KOPT-K1 (cell line): ENCODE measurements around the gene DGLUCY.
A peak's percentile ranks its signal among the peaks of the same experiment; 100 is the strongest.
"Not testable (repeated sequence)": the region's sequence is repeated elsewhere in the genome, so short reads cannot be mapped to it uniquely, and the experiment has no call there.

ENCODE experiments used
- H3K27ac ChIP-seq: fragments of 200-600 bp; sonication (generic); 2 replicates; pipeline ENCODE4 v1.5.1; 2016; ENCODE audit warnings: antibody characterized with exemption, mild to moderate bottlenecking, low read depth, low read length; ENCODE audit not compliant: poor library complexity, severe bottlenecking
- H3K36me3 ChIP-seq: fragments of 200-600 bp; sonication (generic); 2 replicates; pipeline ENCODE4 v1.5.1; 2017; ENCODE audit warnings: antibody characterized with exemption, mild to moderate bottlenecking, low read length, moderate library complexity; ENCODE audit not compliant: insufficient read depth
- H3K9me3 ChIP-seq: fragments of 200-600 bp; sonication (generic); 2 replicates; pipeline ENCODE4 v1.5.1; 2017; ENCODE audit warnings: antibody characterized with exemption, low read length, mild to moderate bottlenecking; ENCODE audit not compliant: insufficient read depth, poor library complexity, severe bottlenecking

The DGLUCY gene

GRCh38 chr14:91159906-91160305, 46.0 kb downstream of the DGLUCY start:
- peaks cover 87% of the 10 kb centered on the region for H3K36me3 ChIP-seq
- no peaks in the 10 kb centered on the region for H3K9me3 ChIP-seq
- H3K27ac ChIP-seq = no peak overlapping the region

DNA sequence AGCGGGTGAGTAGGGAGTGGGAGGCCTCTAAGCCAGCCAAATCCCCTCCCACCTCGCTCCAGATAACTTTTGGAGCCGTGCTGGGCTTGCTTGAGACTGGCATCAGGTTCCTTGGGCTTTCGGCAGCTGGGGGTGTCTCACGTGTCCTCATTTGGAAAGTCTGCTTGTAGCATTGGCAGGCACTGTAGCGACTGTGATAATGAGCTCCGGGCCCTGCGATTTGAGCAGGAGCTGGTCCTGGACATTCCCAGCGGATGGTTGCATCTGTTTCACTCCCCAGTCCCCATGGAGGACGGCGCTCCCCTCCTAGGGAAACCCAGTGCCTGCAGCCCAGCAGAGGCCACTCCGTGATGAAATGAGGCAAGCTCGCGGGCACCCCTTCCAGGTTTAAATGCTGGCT, 49.4 kb downstream of the DGLUCY start:
- H3K36me3 ChIP-seq = peaks cover 99% of the 10 kb centered on the region
- no peaks in the 10 kb centered on the region for H3K9me3 ChIP-seq
- H3K27ac ChIP-seq = no peak overlapping the region

DNA sequence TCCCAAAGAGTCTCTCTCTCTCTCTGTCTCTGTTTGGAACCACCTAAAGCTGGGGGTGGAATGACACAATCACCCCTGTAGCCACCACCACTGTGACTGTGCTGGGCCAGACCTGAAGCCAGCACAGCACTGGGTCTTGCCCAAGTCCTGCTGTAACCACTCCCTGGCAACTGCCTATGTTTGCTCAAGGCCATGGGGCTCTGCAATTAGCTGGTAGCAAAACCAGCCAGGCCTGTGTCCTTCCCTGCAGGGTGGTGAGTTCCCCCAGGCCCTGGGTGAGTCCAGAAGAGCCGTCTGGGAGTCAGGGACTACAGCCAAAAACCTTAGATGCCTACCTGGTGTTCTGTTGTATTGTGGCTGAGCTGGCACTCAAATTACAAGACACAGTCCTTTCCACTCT, 50.8 kb downstream of the DGLUCY start:
- Histone ChIP-seq H3K36me3 (peaks cover 98% of the 10 kb centered on the region), H3K9me3 (no peaks in the 10 kb centered on the region), H3K27ac (no peak overlapping the region)

GRCh38 chr14:91167380-91167770, 53.5 kb downstream of the DGLUCY start:
- no peak overlapping the region for H3K27ac ChIP-seq
- no peaks in the 10 kb centered on the region for H3K9me3 ChIP-seq
- H3K36me3 ChIP-seq = peaks cover 96% of the 10 kb centered on the region

GRCh38 chr14:91169951-91170350, 56.1 kb downstream of the DGLUCY start:
- no peaks in the 10 kb centered on the region for H3K9me3 ChIP-seq
- H3K36me3 ChIP-seq = peaks cover 96% of the 10 kb centered on the region
- H3K27ac ChIP-seq = no peak overlapping the region

- Histone ChIP-seq H3K27ac (no peak overlapping the region), H3K9me3 (no peaks in the 10 kb centered on the region), H3K36me3 (peaks cover 96% of the 10 kb centered on the region)
Observed at GRCh38 chr14:91170504-91171121, 56.7 kb downstream of the DGLUCY start.

DNA sequence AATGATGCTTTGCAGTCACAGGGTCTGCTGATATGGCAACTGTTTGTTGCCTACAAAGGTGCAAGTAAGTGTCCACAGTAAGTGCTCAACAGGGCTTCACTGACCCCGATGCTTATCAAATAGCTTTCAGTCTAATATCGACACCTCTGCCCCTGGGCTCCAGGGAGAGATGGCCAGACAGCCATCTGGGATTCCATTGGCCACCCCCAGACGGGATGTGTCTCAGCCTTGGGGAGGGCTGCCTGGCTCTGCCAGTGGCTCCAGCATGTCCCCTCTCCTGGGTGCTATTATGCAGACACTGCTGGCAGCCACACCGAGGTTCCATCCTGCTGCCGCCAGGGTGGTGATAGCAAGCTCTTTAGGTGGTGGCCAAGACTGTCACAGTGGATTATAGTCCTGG, 57.4 kb downstream of the DGLUCY start:
- peaks cover 96% of the 10 kb centered on the region for H3K36me3 ChIP-seq
- no peaks in the 10 kb centered on the region for H3K9me3 ChIP-seq
- H3K27ac ChIP-seq = no peak overlapping the region

GRCh38 chr14:91173221-91173670, 59.4 kb downstream of the DGLUCY start:
- peaks cover 94% of the 10 kb centered on the region for H3K36me3 ChIP-seq
- no peaks in the 10 kb centered on the region for H3K9me3 ChIP-seq
- no peak overlapping the region for H3K27ac ChIP-seq

DNA sequence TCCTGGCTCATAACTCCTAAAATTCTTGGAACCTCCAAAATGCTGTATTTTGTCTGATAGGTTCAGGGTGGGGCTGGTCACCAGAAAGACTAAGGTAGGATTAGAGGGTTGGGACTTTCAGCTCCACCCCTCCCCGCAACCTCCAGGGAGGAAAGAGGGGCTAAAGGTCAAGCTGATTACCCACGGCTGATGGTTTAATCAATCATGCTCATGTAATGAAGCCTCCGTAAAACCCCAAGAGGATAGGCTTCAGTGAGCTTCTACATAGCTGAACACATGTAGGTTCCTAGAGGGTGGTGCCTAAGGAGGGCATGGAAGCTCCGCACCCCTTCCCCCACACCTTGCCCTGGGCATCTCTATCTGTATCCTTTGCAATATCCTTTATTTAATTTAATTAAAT, 60.0 kb downstream of the DGLUCY start:
- H3K27ac ChIP-seq = no peak overlapping the region
- H3K9me3 ChIP-seq = no peaks in the 10 kb centered on the region
- peaks cover 94% of the 10 kb centered on the region for H3K36me3 ChIP-seq

DNA sequence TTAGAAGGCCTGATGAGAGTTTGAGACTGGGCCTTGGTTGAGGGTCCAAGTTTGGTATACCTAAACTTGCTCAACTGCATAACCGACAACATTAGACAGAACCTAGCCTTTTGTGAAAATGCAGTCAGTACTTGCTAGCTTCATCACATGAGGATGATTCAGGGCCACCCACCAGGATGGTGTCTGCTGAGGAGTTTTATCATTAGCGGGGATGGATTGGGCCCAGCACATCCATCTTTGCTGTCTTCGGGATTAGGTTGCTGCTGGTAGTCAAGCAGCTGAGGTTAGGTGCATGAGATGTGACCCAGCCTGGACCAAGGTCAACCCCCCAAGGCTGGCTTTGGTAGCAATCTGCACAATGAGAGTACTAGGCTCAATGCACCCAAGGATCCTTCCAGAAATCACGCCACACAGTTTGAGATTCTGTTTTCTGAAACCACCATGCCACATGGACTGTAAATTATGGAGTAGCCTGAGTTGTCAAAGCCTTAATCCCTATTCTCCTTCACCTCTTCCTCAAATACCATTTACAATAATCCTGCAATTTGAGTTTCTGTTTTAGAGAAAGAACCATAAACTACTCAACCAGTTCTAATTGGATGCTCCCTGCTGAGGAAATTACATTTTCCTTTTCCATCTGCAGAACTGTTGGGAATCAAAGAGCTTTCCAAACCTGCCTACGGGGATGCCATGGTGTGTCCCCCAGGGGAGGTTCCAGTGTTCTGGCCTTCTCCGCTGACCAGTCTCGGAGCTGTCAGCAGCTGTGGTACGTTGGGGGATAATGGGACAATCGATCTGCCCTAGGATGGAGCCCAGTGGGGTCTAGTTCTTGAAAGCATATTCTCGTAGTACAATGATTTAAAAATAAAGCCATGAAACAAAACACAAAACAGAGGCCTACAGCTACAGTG, 61.7 kb downstream of the DGLUCY start:
- Histone ChIP-seq H3K27ac (no peak overlapping the region), H3K36me3 (peaks cover 89% of the 10 kb centered on the region), H3K9me3 (no peaks in the 10 kb centered on the region)

DNA sequence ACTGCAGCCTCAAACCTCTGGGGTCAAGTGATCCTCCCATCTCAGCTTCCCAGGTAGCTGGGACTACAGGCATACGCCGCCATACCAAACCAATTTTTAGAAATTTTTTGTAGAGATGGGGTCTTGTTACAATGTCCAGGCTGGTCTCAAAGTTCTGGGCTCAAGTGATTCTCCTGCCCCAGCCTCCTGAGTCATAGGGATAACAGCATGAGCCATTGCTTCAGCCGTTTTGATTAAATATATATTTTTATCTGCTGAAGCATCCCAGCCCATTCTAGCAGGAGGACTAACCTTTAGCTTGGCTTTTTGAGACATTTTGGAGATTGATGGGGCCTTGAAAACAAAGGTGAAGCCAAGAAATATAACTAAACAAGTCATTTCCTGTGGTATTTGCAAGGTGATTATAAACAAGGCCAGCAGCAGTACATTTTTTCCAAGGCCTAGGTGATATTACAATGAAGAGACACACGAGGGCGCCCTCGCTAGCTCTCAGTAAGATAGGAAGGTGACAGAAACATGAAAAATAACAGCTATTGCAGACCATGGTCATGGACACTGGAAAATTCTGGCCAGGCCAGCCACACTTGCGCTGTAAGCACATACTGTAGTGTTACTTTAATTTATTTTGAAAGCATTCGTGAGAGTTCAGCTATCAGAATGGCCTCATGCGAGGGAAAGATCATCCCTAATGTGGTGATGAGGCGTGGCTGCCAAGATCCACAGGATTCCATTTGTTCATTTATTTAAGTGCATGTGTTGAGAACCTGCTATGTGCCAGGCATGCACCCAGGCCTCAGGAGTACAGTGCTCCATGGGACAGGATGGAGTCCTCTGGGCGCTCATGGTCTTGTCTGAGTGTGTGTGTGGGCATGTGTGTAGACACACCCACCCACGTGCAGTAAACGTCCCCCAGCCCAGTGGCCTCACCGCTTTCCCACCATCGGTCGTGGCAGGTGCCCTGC, 63.5 kb downstream of the DGLUCY start:
- peak overlapping the region; percentile 8 for H3K27ac ChIP-seq
- no peaks in the 10 kb centered on the region for H3K9me3 ChIP-seq
- peaks cover 91% of the 10 kb centered on the region for H3K36me3 ChIP-seq

- H3K27ac ChIP-seq = no peak overlapping the region
- H3K36me3 ChIP-seq = peaks cover 88% of the 10 kb centered on the region
- H3K9me3 ChIP-seq = no peaks in the 10 kb centered on the region
Observed at GRCh38 chr14:91180611-91181010, 66.7 kb downstream of the DGLUCY start.

DNA sequence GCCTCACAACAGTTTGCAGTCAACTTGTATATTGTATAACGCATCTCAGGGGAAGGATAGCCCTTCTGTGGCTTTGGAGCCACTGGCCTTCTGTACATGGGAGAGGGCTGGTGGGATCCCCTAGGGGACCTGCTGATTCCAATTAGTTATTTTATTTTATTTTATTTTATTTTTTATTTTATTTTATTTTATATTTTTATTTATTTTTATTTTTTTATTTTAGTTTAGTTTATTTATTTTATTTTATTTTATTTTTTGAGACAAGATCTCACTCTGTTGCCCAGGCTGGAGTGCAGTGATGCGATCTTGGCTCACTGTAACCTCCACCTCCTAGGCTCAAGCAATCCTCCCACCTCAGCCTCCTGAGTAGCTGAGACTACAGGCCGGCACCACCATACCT, 68.9 kb downstream of the DGLUCY start:
- peaks cover 91% of the 10 kb centered on the region for H3K36me3 ChIP-seq
- not testable (repeated sequence) for H3K9me3 ChIP-seq, H3K27ac ChIP-seq

DNA sequence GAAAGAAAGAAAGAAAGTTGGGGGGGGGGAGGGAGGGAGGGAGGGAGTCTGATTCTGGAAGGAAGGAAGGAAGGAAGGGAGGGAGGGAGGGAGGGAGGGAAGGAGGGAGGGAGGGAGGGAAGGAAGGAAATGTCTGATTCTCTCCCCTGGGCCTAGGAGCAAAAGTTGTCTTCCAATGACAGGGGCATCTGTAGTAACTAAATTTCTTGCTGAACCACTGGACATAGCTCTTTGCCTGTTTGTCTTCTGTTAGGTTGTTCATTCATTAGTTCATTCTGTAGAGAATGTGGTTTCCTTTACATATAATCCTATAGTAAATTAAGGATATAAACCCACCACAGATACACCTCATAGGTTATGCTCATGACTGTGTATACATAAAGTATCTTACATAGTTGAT, 70.7 kb downstream of the DGLUCY start:
- H3K36me3 ChIP-seq = peaks cover 93% of the 10 kb centered on the region
- H3K27ac ChIP-seq = no peak overlapping the region
- H3K9me3 ChIP-seq = no peaks in the 10 kb centered on the region

GRCh38 chr14:91185721-91186120, 71.8 kb downstream of the DGLUCY start:
- peaks cover 96% of the 10 kb centered on the region for H3K36me3 ChIP-seq
- H3K9me3 ChIP-seq = no peaks in the 10 kb centered on the region
- H3K27ac ChIP-seq = no peak overlapping the region
